Activated CD8-positive, alpha-beta memory T cell treated with anti-CD3 and anti-CD28 coated beads, Interleukin-2, amount 50 U/mL, for 1 hour (primary cell): ENCODE results near the gene LHB.

Source experiments
- DNase-seq: peaks from one replicate; pipeline ENCODE4 v3.0.0-alpha.2; 2020; ENCODE audit errors: extremely low read depth

LHB gene

GRCh38 chr19:48975947-48976847 is 40.7 kb downstream of the LHB start:
- DNase-seq: no peak

- no peak for DNase-seq
These were observed 45.9 kb downstream of the LHB start for GRCh38 chr19:48970923-48971395.

GRCh38 chr19:48970139-48970766 is 46.6 kb downstream of the LHB start:
- DNase-seq: no peak

GRCh38 chr19:48969276-48970138 is 47.4 kb downstream of the LHB start:
- no peak for DNase-seq

- DNase-seq: no peak
These were observed 48.1 kb downstream of the LHB start for GRCh38 chr19:48968813-48969218.

- no peak for DNase-seq
These were observed 48.7 kb downstream of the LHB start for GRCh38 chr19:48968179-48968661.

GRCh38 chr19:48967346-48968178 is 49.3 kb downstream of the LHB start:
- DNase-seq: no peak

- no peak for DNase-seq
These were observed 50.1 kb downstream of the LHB start for GRCh38 chr19:48966541-48967345.
